ENCODE data around the gene SRP9.

SRP9 gene, protein sequence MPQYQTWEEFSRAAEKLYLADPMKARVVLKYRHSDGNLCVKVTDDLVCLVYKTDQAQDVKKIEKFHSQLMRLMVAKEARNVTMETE
- 18.8 to 192 (median 108) reads per million in 9 experiments for total RNA-seq

DNA sequence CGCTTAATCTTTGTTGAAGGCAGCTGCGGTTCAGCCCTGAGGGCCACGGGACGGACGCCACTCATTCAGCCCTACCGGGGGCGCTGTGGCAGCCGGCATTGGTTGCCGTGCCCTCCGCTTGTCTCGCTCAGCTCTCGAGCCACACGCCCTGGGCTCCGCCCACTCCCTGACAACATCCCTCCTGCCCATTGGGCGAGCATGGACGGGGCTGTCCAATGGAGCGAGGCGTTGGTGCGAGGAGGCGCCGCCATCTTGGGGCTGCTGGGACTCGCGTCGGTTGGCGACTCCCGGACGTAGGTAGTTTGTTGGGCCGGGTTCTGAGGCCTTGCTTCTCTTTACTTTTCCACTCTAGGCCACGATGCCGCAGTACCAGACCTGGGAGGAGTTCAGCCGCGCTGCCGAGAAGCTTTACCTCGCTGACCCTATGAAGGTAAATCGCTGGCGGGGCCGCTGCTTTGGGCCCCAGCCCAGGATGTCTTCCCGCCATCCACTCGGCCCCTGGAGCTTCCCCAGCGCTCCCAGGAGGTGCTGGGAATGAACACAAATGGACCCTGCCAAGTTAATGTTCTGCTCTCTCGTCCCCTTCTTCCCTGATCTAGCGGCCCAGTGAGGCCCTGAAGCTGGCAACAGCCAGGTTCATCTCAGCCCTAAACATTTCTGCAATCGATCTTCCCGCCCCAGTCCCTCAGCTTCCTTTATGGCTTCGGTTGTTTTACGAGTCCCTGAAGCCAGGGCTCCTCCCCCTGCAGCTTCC lies at the start of gene SRP9:
SRP9 (plus strand) TSS at position 244 of the 754 bp plus-strand sequence; CDS start at position 359, 115 bp downstream.
- Mint-ChIP-seq H3K4me1 (ENCODE audit: low read depth in 2 of 2) (peaks cover 21 to 24% of the 10 kb centered on the region in 2 donors), H3K27ac (no peak within 1 kb of the TSS), H3K4me3 (no peak within 1 kb of the TSS), H3K9me3 (no peaks in the 10 kb centered on the region), H3K27me3 (no peaks in the 10 kb centered on the region), H3K36me3 (ENCODE audit: insufficient read depth) (peaks cover 15% of the 10 kb centered on the region)
- peak; percentile 99 for DNase-seq
- peak; percentile 95 for ATAC-seq (replicated peaks)

DNA sequence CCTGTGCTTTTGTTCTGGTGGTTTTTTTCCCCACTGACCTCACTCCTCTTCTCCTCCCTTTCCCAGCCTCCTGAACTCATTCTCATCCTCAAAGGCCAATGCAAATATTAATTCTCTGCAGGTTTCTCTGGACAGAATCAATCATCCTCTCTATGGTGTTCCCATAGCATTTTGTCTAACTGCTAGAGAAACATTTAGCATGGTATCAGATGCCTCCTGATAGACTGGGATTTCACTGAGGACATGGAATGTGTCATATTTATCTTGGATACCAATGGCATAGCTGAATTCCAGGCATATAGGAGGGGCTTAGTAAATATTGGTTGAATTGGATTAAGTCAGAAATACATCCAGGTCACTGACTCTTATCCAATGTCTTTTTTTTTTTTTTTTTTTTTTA lies 46.1 kb upstream of the SRP9 start:
- Mint-ChIP-seq H3K36me3 (ENCODE audit: insufficient read depth) (no peaks in the 10 kb centered on the region), H3K9me3 (no peaks in the 10 kb centered on the region), H3K27ac (no peak overlapping the region), H3K4me1 (ENCODE audit: low read depth in 2 of 2) (no peaks in the 10 kb centered on the region), H3K4me3 (no peak overlapping the region), H3K27me3 (peaks cover 0 to 5% of the 10 kb centered on the region in 2 donors)
- DNase-seq (no peak), ATAC-seq (replicated peaks) (no peak)

- DNase-seq: no peak
- no peaks in the 10 kb centered on the region for H3K36me3 Mint-ChIP-seq (ENCODE audit: insufficient read depth)
- no peaks in the 10 kb centered on the region for H3K4me1 Mint-ChIP-seq (ENCODE audit: low read depth in 2 of 2)
- H3K9me3 Mint-ChIP-seq: no peaks in the 10 kb centered on the region
- H3K27me3 Mint-ChIP-seq: peaks cover 0 to 5% of the 10 kb centered on the region in 2 donors
- no peak overlapping the region for H3K4me3 Mint-ChIP-seq
- H3K27ac Mint-ChIP-seq: no peak overlapping the region
- no peak for ATAC-seq (replicated peaks)
These were observed 44.4 kb upstream of the SRP9 start for GRCh38 chr1:225733254-225733653.

DNA sequence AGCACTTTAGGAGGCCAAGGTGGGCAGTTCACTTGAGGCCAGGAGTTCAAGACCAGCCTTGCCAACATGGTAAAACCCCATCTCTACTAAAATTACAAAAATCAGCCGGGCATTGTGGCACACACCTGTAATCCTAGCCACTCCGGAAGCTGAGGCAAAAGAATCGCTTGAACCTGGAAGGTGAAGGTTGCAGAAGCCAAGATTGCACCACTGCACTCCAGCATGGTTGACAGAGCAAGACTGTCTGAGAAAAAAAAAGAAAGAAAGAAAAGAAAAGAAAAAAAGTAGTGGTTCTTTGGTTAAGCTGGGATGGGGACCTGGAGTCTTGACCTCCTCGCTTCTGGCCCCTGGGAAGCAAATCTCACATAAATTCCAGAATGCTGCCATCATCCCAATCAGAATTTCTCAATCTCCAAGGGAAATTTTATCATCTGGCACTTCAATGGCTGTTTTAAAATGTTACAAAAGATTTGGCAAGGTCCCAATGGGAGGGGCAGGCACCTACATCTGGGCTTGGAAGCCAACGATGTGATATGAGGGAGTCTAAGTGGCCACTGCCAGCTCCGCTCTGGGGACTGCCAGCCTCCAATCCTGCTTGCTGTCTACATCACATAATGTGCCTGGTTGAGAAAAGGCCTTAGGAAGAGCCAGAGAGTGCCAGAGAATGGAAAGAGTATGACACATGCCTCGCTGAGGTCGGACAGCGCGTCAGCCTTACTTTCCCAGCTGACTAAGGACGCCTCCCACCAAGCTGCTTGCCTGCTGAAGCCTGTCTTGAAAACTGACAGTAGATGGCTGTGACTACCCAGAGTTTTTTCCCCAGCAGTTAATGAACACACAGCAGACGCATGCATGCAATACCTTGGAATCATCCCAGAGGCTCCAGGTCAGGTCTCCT lies 42.1 kb upstream of the SRP9 start:
- H3K27ac Mint-ChIP-seq: no peak overlapping the region
- H3K4me1 Mint-ChIP-seq (ENCODE audit: low read depth in 2 of 2): no peaks in the 10 kb centered on the region
- no peaks in the 10 kb centered on the region for H3K9me3 Mint-ChIP-seq
- DNase-seq (no peak), ATAC-seq (replicated peaks) (no peak)
- peaks cover 0 to 5% of the 10 kb centered on the region in 2 donors for H3K27me3 Mint-ChIP-seq
- H3K36me3 Mint-ChIP-seq (ENCODE audit: insufficient read depth): peaks cover 3% of the 10 kb centered on the region
- no peak overlapping the region for H3K4me3 Mint-ChIP-seq

GRCh38 chr1:225736437-225737098 lies 41.1 kb upstream of the SRP9 start:
- ATAC-seq (replicated peaks) (no peak), DNase-seq (no peak)
- Mint-ChIP-seq H3K4me3 (no peak overlapping the region), H3K27ac (no peak overlapping the region), H3K9me3 (no peaks in the 10 kb centered on the region), H3K27me3 (peaks cover 0 to under 1% of the 10 kb centered on the region in 2 donors), H3K36me3 (ENCODE audit: insufficient read depth) (peaks cover 3% of the 10 kb centered on the region), H3K4me1 (ENCODE audit: low read depth in 2 of 2) (no peaks in the 10 kb centered on the region)

DNA sequence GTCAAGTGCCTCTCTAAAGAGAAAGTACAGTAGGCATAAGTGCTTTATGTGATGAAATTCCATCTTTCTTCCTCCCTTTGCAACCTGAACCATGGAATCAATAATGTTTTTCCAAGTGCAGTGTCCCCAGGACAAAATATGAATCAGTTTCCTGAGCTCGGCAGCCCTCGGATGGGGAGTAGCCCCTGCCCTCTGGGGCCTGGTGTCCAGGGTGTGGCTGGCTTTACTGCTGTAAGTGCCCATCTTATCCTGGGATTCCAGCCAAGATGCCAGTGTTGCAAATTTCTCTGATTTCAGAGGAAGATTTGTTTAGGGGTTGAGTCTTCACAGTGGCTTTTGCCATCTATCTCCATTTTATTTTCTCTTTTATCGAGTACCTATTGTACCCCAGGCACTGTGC lies 40.5 kb upstream of the SRP9 start:
- no peak for DNase-seq
- no peak overlapping the region for H3K27ac Mint-ChIP-seq
- H3K36me3 Mint-ChIP-seq (ENCODE audit: insufficient read depth): peaks cover 3% of the 10 kb centered on the region
- no peak overlapping the region for H3K4me3 Mint-ChIP-seq
- no peaks in the 10 kb centered on the region for H3K27me3 Mint-ChIP-seq
- H3K9me3 Mint-ChIP-seq: no peaks in the 10 kb centered on the region
- ATAC-seq (replicated peaks): no peak
- no peaks in the 10 kb centered on the region for H3K4me1 Mint-ChIP-seq (ENCODE audit: low read depth in 2 of 2)

DNA sequence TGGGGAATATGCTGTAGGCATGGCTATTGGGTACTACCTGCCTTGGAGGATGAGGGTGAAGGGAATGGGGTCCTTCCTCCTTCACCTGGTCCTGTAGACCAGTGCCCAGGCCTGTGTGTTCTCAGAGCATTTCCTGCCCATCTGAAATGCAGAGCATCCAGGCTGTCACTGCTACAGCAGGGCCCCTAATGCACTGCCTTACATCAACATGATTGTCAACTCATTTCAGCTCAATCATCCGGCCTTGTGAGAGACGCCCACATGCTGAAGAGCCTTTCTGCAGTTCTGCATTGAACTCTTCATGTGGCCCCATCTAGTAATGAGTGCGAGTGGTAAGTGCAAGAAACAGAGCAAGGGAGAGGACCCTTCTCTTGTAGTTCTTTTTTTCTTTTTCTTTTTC lies 39.8 kb upstream of the SRP9 start:
- ATAC-seq (replicated peaks): no peak
- H3K4me3 Mint-ChIP-seq: no peak overlapping the region
- no peaks in the 10 kb centered on the region for H3K4me1 Mint-ChIP-seq (ENCODE audit: low read depth in 2 of 2)
- no peaks in the 10 kb centered on the region for H3K9me3 Mint-ChIP-seq
- H3K27me3 Mint-ChIP-seq: no peaks in the 10 kb centered on the region
- peaks cover 3% of the 10 kb centered on the region for H3K36me3 Mint-ChIP-seq (ENCODE audit: insufficient read depth)
- no peak overlapping the region for H3K27ac Mint-ChIP-seq
- no peak for DNase-seq

- no peaks in the 10 kb centered on the region for H3K27me3 Mint-ChIP-seq
- H3K9me3 Mint-ChIP-seq: no peaks in the 10 kb centered on the region
- DNase-seq: no peak
- H3K4me1 Mint-ChIP-seq (ENCODE audit: low read depth in 2 of 2): no peaks in the 10 kb centered on the region
- no peak overlapping the region for H3K27ac Mint-ChIP-seq
- H3K4me3 Mint-ChIP-seq: no peak overlapping the region
- no peak for ATAC-seq (replicated peaks)
- peaks cover 3% of the 10 kb centered on the region for H3K36me3 Mint-ChIP-seq (ENCODE audit: insufficient read depth)
These were observed 38.9 kb upstream of the SRP9 start for GRCh38 chr1:225738763-225739162.

GRCh38 chr1:225739542-225740107 lies 38.0 kb upstream of the SRP9 start:
- Mint-ChIP-seq H3K36me3 (ENCODE audit: insufficient read depth) (peaks cover 3% of the 10 kb centered on the region), H3K4me1 (ENCODE audit: low read depth in 2 of 2) (no peaks in the 10 kb centered on the region), H3K4me3 (no peak overlapping the region), H3K9me3 (no peaks in the 10 kb centered on the region), H3K27me3 (no peaks in the 10 kb centered on the region), H3K27ac (no peak overlapping the region)
- DNase-seq: no peak
- ATAC-seq (replicated peaks): no peak

DNA sequence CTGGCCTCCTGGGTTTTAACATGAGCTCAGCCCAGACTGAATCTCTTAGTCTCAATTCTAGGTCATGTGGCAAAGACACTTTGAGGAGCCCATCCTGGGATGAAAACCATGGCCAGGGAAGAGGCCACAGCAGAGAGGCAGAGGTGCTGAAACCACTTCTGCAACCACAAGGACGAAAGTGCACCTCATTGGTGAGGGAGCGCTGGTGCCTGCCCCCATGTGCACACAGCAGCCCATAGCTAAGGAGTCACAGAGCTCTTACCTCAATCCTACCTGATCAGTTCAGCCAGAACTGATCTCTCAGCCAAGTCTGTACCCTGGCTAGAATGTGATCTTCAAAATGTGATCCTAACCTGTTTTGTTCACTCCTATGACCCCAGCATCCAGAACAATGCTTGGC lies 32.9 kb upstream of the SRP9 start:
- ATAC-seq (replicated peaks): no peak
- peaks cover 0 to 2% of the 10 kb centered on the region in 2 donors for H3K4me1 Mint-ChIP-seq (ENCODE audit: low read depth in 2 of 2)
- H3K27me3 Mint-ChIP-seq: no peaks in the 10 kb centered on the region
- peaks cover 3% of the 10 kb centered on the region for H3K36me3 Mint-ChIP-seq (ENCODE audit: insufficient read depth)
- H3K27ac Mint-ChIP-seq: no peak overlapping the region
- no peak for DNase-seq
- H3K9me3 Mint-ChIP-seq: no peaks in the 10 kb centered on the region
- H3K4me3 Mint-ChIP-seq: no peak overlapping the region

- Mint-ChIP-seq H3K4me1 (ENCODE audit: low read depth in 2 of 2) (peaks cover 0 to 2% of the 10 kb centered on the region in 2 donors), H3K4me3 (no peak overlapping the region), H3K9me3 (no peaks in the 10 kb centered on the region), H3K27me3 (peaks cover 0 to 4% of the 10 kb centered on the region in 2 donors), H3K27ac (no peak overlapping the region), H3K36me3 (ENCODE audit: insufficient read depth) (peaks cover 2% of the 10 kb centered on the region)
- no peak for ATAC-seq (replicated peaks)
- DNase-seq: no peak
These were observed 32.4 kb upstream of the SRP9 start for GRCh38 chr1:225745273-225745672.

- Mint-ChIP-seq H3K27me3 (peaks cover 0 to 17% of the 10 kb centered on the region in 2 donors), H3K36me3 (ENCODE audit: insufficient read depth) (no peaks in the 10 kb centered on the region)
- no peak for DNase-seq
These were observed 31.1 kb upstream of the SRP9 start for GRCh38 chr1:225746361-225747179.

More at GRCh38 chr1:225746361-225747179, 31.1 kb upstream of the SRP9 start:
- no peak overlapping the region for H3K27ac Mint-ChIP-seq
- H3K9me3 Mint-ChIP-seq: no peaks in the 10 kb centered on the region
- peaks cover 0 to 2% of the 10 kb centered on the region in 2 donors for H3K4me1 Mint-ChIP-seq (ENCODE audit: low read depth in 2 of 2)
- no peak for ATAC-seq (replicated peaks)
- no peak overlapping the region for H3K4me3 Mint-ChIP-seq

Data from effector memory CD8-positive, alpha-beta T cell (primary cell).